ENCODE measurements around the gene TCEA2. TPM values are rescaled to one million over a fixed set of nuclear protein-coding genes. Genes with fewer than 3 reads are reported as not detected.

TCEA2 gene
- total and polyA plus RNA-seq, 8 donors, result 11.6 to 52.9 (median 14.1) TPM

DNA sequence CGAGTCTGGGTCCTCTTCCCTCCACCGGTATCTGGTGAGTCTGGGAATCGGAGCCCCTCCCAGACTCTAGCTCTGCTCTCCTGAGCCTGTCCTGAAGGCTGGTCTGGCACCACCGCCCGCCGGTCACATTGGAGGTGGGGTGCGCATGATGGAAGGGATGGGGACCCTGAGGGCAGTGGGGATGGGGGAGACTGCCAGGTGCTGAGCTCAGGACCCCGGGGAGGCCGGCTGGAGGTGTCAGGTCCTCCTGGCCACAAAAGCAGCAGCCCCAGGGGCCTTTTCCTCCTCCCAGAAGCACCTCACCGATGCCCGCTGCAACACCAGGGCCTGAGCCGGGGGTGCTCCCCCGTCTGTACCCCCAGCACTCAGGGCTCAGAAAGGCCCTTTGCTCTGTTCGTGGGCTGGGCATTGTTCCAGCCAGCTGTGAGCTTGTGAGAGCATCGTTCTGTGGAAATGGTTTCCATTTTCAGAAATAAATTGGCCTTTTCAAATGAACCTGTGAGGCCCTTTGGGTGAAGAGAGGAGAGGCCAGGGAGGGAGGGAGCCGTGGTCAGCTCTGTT lies 46.9 kb downstream of the TCEA2 start:
- DNase-seq, result peak in 2 of 6 donors; percentile 15 to 51

DNA sequence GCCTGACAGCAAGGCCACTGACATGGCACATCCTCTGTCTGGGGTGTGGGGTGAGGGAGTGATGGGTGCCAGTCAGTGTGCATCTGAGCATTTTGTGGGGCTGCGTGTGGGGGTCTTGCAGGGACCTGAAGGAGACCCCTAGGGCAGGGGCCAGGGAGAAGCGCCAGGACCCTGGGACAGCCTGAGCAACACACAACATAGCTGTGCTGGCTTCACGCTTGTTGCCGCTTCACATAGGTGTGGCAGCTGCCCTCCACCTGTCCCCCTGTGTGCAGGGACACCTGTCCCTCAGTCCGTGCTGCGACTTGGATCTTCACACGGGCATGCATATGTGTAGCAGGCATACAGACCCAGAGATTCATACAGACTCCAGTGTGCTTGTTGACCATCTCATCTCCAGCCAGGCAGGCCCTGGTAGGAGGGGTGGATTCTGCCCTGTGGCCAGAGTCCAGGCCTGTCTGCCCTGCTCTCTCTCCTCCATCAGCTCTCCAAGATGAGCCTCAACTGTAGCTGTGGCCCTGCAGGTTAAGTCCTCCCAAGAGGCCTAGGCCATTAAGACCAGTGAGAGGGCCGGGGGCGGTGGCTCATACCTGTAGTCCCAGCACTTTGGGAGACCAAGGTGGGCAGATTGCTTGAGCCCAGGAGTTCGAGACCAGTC lies 47.5 kb downstream of the TCEA2 start:
- Histone ChIP-seq H3K4me1 (no peaks in the 10 kb centered on the region), H3K9me3 (no peaks in the 10 kb centered on the region), H3K36me3 (no peaks in the 10 kb centered on the region), H3K27ac (no peak overlapping the region), H3K4me3 (no peak overlapping the region), H3K27me3 (no peaks in the 10 kb centered on the region)
- ATAC-seq (no peak), DNase-seq (peak in 1 of 6 donors; percentile 37), FAIRE-seq (no peak)
- TF ChIP-seq, protein P1, sequence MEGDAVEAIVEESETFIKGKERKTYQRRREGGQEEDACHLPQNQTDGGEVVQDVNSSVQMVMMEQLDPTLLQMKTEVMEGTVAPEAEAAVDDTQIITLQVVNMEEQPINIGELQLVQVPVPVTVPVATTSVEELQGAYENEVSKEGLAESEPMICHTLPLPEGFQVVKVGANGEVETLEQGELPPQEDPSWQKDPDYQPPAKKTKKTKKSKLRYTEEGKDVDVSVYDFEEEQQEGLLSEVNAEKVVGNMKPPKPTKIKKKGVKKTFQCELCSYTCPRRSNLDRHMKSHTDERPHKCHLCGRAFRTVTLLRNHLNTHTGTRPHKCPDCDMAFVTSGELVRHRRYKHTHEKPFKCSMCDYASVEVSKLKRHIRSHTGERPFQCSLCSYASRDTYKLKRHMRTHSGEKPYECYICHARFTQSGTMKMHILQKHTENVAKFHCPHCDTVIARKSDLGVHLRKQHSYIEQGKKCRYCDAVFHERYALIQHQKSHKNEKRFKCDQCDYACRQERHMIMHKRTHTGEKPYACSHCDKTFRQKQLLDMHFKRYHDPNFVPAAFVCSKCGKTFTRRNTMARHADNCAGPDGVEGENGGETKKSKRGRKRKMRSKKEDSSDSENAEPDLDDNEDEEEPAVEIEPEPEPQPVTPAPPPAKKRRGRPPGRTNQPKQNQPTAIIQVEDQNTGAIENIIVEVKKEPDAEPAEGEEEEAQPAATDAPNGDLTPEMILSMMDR (IDR thresholded peaks at IDR 0.05), result no peak
- intact Hi-C loops (cut with DNase I), result no loop called here
- 81 to 85% methylated on average over 10 of the region's 10 CpGs for WGBS, 2 donors

More for the DNA sequence above, 46.9 kb downstream of the TCEA2 start:
- 64 to 78% methylated on average over 16 of the region's 16 CpGs for WGBS, 2 donors
- Histone ChIP-seq H3K36me3 (no peaks in the 10 kb centered on the region), H3K9me3 (no peaks in the 10 kb centered on the region), H3K27ac (no peak overlapping the region), H3K27me3 (no peaks in the 10 kb centered on the region), H3K4me3 (no peak overlapping the region), H3K4me1 (no peaks in the 10 kb centered on the region)
- TF ChIP-seq, protein P1 (IDR thresholded peaks at IDR 0.05), result no peak
- intact Hi-C loops (cut with DNase I), result no loop called here
- ATAC-seq, result no peak
- no peak for FAIRE-seq

- intact Hi-C loops (cut with DNase I), result no loop called here
- no peak overlapping the region for H3K4me3 ChIP-seq
- FAIRE-seq (no peak), DNase-seq (peak in 3 of 6 donors; percentile 7 to 43 (median 31)), ATAC-seq (no peak)
- 73 to 83% methylated on average over 19 of the region's 19 CpGs for WGBS, 2 donors
- H3K27ac ChIP-seq, result no peak overlapping the region
- no peaks in the 10 kb centered on the region for H3K36me3 ChIP-seq
- no peaks in the 10 kb centered on the region for H3K9me3 ChIP-seq
- TF ChIP-seq, protein P1 (IDR thresholded peaks at IDR 0.05), result no peak
- H3K27me3 ChIP-seq, result no peaks in the 10 kb centered on the region
- no peaks in the 10 kb centered on the region for H3K4me1 ChIP-seq
These were observed 49.0 kb downstream of the TCEA2 start for GRCh38 chr20:64111841-64112641.

- H3K36me3 ChIP-seq, result no peaks in the 10 kb centered on the region
- H3K4me3 ChIP-seq, result no peak overlapping the region
- no peak for FAIRE-seq
- ATAC-seq, result no peak
- no peak overlapping the region for H3K27ac ChIP-seq
- intact Hi-C loops (cut with DNase I), result no loop called here
- no peaks in the 10 kb centered on the region for H3K27me3 ChIP-seq
- DNase-seq, result peak in 1 of 6 donors; percentile 35
- TF ChIP-seq, protein P1 (IDR thresholded peaks at IDR 0.05), result no peak
- H3K9me3 ChIP-seq, result no peaks in the 10 kb centered on the region
- no peaks in the 10 kb centered on the region for H3K4me1 ChIP-seq
- 71 to 81% methylated on average over 18 of the region's 18 CpGs for WGBS, 2 donors
These were observed 49.9 kb downstream of the TCEA2 start for GRCh38 chr20:64112691-64113443.
